Medulla oblongata (tissue), 1 donor: ENCODE data around the gene GATA5.
"Not testable (repeated sequence)": the region's sequence is repeated elsewhere in the genome, so short reads cannot be mapped to it uniquely, and the experiment has no call there.

Source experiments
- DNase-seq: peaks from one replicate; pipeline ENCODE4 v3.0.0-alpha.2; 2015; ENCODE audit errors: extremely low spot score

GATA5 gene

DNA sequence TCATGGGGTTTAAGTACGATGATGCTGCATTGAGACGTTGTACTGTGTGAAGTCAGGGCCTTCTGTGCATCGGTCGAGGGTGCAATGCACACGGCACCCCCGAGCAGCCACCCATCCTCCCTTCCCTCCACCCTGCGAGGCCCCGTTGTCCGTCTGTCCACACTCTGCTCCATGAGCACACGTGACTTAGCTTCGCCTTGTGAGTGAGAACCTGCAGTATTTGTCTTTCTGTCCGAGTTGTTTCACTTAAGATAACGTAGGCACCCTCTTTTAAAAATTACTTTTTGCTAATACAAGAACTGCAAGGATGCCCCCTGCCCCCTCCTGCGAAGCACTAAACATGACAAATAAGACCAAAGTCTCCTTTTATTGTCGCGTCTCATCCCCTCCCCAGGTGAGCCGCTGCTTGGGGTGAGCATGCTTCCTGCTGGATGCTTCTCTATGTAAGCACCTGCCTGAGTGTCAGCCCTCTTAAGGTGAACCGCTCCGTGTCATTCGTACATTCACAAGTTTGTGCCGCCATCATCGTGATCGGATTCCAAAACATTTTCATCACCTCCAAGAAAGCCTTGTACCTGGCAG is 44.8 kb downstream of the GATA5 start:
- no peak for DNase-seq

DNA sequence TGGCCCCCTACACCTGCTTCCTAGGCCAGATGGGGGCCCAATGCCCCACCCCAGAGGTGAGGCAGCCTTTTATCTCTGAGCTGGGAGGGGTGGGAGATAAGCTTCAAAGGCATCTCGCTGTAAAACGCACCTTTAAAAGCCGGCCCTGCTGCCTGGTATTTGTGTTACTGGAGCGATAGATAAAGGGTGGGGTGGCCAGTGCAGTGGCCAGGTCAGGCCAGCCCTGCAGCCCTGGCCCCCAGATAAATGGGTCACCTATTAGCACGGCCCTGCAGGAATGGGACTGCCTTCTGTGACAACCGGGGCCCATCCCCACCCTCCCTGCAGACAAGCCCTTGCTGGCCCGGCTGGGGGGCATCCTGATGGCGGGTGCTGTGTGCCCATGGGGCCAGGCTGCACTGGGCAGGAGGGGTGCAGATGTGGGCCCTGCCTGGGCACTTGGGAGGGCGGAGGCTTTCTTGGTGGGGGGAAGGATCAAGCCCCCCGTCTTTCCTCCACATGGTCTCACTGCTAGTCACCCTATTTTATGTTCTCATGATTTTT is 45.4 kb downstream of the GATA5 start:
- DNase-seq: no peak

- no peak for DNase-seq
Measured at GRCh38 chr20:62429455-62430310, 46.1 kb downstream of the GATA5 start.

GRCh38 chr20:62428396-62429295 is 47.1 kb downstream of the GATA5 start:
- no peak for DNase-seq

GRCh38 chr20:62428002-62428372 is 47.8 kb downstream of the GATA5 start:
- no peak for DNase-seq

DNA sequence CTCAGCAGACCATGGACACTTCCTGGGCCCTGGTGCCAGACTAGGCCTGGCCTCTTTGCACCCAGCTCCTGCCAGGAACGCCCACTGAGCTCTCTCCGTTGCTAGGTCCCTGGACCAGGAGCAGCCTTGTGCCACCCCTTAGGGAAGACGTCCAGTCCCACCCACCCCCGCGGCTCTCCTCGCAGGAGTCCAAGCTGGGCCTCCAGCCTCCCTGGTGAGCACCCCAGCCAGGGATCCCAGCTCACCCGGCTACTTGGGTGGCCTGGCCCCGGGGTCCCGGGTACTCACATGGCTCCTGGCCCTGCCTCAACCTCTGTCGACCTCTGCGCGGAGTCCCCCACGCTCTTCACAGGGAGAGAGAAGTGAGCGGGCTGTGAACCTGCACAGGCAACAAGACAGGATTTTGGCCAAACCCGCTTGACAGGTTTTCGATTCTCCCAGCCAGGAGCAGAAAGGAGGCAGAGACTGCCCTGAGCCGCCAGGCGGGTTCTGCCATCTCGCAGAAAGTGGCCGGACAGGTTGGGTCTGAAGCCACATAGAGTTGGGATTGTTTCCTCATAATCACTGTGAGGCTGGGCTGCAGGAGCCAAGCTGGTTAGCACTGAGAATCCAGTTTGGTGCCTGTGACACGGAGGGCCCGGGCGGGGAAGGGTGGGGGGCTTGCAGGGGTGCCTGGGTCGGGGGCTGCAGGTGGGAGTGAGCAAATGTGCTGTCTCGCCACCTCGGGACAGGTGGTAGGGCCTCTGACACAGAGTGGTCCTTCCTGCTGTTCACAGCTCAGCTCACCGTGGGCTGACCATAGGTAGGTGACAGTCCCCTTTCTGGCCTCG is 48.4 kb downstream of the GATA5 start, which contains the start of gene RBBP8NL:
Gene RBBP8NL, minus strand, starts transcription at position 368 of the 830 bp plus-strand sequence. CDS start 7,892 bp downstream, outside the sequence.
- no peak for DNase-seq

GRCh38 chr20:62426699-62427131 is 49.1 kb downstream of the GATA5 start:
- no peak for DNase-seq

GRCh38 chr20:62426059-62426348 is 49.8 kb downstream of the GATA5 start:
- not testable (repeated sequence) for DNase-seq

DNA sequence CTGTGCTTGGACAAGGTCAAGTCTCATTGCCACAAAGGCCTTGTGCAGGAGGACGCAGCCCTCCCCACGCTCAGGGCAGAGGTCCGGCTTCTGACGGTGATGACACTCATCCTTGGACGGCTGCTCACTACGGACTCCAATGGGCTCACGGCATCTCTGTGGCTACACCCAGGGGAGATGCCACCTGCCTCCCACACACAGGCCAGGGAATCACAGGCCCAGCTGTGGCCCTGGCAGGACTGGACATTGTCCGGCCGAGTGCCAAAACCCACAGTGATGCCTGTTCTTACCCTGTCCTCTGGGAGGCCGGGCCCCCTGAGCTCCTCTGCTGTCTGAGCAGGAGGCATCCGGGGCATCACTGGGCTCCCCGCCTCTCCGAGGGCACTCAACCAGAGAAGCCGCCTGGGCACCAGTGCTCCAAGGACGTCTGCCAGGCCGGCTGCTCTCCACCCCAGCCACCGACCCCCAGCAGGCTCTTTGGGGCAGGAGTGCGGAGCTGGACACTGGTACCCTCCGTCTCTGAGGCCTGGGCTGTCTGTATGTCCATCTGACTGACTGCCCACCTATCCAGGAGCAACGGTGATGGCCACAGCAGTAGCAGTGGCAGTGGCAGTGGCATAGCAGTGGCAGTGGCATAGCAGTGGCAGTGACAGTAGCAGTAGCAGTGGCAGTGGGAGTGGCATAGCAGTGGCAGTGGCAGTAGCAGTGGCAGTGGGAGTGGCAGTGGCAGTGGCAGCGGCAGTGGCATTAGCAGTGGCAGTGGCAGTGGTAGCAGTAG is 50.3 kb downstream of the GATA5 start:
- DNase-seq: no peak

DNA sequence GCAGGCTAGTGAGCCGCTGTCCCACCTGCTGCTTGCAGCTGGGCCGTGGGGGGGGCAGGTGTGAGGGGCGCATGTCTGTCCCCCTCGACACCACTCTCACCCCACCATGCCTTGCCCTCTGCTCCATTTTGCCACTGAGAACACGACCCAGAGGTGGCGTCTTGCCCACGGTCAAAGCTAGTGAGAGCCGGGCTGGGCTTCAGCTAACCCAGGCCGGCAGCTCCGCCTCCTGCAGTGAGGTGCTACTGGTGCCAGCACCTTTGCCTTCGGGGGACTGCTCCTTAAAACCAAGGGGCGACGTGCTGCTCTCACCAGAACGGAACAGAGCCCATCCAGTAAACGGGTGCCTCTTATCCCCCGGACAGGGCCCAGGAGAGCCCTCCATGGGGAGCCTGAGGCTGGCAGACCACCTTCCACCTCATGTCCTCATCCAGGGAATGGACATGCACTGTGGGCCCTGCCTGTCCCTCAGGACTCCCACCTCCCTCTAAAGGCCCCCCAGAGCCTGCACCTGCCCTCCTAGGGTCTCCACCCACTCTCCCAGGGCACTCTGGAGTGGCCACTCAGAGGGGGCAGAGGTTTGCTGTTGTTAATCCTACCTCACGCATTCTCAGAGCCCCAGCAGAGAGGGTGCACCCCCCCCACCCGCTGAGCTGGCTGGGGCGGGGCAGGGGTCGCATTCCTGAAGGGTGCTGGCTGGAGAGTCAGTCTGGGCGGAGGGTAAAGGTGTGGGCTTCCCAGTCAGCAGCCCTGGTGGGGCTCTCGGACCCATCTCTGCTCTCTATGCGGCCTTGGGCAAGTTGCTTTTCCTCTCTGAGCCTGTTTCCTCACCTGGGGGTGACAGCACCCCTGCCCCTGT is 51.3 kb downstream of the GATA5 start:
- DNase-seq: no peak

DNA sequence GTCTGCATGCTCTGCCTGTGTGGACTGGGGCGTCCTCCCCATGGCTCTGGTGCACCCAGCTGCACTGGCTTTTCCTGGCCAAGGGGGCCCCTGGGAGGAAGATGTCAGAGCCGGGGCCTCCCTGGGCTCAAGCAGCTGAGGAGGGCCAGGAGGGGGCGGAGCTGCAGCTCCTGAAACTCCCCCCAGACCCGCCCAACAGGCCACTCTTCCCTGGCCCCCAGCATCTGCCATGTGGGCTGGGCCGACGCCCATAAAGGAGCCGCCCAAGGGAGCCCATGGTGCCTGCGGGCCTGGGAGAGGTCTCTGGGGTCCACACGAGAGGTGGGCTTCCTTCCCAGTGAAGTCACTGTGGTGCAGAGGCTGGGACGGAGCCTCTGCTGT is 52.5 kb downstream of the GATA5 start:
- DNase-seq: no peak

DNA sequence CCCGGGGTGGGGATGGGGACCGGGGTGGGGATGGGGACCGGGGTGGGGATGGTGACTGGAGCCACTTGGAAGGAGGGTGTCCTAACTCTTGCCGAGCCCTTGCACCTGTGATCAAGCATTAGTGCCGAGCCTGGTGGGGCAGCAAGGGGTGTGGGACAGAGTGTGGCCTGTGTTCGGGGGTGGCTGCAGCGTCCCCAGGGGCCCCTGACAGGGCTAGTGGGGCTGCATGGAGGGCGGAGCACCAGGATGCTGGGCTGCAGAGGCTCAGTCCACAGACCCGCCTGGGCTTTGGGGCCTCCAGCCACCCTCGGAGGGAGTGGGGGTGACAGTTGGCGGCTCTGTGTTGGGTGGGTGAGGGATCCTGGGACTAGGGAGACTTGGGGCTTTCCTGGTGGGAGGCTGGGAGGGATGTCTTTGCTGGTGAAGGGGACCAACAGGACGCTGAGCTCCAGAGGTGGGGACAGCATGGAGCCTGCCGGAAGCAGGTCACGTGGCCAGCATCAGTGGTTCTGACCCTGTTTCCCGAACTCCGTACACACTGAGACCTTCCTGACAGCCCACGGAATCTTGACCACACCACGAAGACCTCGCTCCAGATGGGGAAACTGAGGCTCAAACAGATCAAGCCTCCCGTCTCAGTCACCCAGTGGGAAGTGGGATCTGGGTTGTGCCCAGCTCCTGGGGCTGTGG is 53.0 kb downstream of the GATA5 start:
- no peak for DNase-seq

- no peak for DNase-seq
Measured at GRCh38 chr20:62421716-62421990, 54.1 kb downstream of the GATA5 start.

- DNase-seq: no peak
Measured at GRCh38 chr20:62420846-62421715, 54.7 kb downstream of the GATA5 start.

- no peak for DNase-seq
Measured at GRCh38 chr20:62419759-62420158, 56.0 kb downstream of the GATA5 start.

DNA sequence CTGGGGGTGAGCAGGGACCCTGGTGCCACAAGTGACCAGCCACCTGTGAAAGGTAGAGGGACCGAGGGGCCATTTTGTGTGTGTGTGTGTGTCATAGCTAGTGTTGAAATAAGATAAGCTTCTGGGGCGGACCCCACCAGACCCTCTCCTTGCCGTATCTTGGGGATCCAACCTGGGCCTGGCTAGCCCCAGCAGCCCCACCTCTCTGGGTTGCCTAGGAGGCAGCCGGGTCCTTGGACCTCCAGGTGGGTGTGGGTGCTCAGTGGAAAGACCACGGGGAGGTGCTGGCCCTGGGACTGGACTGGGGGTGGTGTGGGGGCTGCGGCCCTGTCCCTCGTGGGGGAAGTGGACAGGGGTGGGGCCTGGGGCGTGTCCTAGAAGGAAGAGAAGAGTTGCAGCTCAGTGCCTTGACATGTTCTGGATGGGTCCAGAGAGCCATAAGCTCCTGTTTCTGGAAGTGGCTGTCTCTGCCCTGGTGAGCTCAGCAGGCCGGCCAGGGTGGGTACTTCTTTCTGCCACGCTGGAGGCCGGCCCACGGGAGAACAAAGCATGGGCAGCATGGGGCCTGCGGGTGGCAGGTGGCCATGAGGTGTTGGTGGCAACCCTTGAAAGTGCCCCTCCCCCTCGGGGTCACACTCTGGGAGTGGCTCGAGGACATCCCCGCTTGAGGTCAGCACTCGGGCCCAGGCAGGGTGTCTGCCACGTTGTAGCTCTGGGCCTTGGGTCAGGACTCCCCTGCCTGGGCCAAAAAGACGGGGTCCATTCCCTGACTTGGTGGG is 56.9 kb downstream of the GATA5 start:
- no peak for DNase-seq

DNA sequence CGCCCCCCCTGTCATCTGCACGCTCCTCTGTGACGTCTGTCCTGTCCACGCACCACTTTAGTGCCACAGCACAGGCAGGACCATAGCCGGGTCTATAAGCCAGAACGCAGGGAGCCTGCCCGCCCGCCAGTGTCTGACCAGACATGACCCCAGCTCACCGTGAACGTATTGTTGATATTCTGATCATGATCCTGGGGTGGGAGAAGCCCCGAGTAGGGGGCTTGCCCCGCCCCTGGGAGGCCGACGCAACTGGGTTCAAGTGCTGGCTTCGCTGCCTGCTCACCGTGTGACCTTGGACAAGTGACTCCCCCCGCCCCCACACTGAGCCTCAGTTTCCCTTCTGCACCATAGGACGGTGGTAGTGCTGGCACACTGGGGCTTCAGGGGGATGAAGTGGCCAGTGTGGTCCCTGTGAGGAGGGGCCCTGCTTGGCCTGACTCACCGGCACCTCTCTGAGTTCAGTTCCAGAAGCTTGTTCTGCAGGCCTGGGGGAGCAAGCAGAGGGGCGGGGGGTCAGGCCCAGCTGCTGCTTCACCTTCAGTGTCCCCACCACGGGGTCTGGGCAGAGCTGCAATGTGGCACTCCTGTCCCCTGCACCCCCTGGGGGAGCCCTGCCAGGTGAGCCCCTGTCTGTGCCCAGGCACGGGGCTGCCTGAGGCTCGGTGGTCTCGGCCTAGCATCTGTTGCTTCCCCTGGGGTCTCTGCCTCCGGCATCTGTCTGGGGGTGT is 57.6 kb downstream of the GATA5 start:
- DNase-seq: no peak
